Endodermal cell (in vitro differentiated cells): Measurements from ENCODE around the gene MKRN3. TPM values are rescaled to one million over a fixed set of nuclear protein-coding genes. Genes with fewer than 3 reads are reported as not detected.
A peak's percentile ranks its signal among the peaks of the same experiment; 100 is the strongest.

Experiments
- DNase-seq: peaks from one replicate; pipeline ENCODE4 v3.0.0-alpha.2; 2017
- H3K27ac ChIP-seq: 2 replicates; pipeline ENCODE4 v1.5.1; 2013; ENCODE audit warnings: mild to moderate bottlenecking, low read depth, low read length, moderate library complexity
- H3K27me3 ChIP-seq: 2 replicates; pipeline ENCODE4 v1.6.1; 2013; ENCODE audit warnings: mild to moderate bottlenecking, low read length, moderate library complexity; ENCODE audit not compliant: insufficient read depth, control insufficient read depth, poor library complexity, severe bottlenecking
- H3K36me3 ChIP-seq: 2 replicates; pipeline ENCODE4 v1.7.0; 2013; ENCODE audit warnings: mild to moderate bottlenecking, low read length, moderate library complexity; ENCODE audit not compliant: control insufficient read depth, insufficient read depth
- H3K4me1 ChIP-seq: one replicate; pipeline ENCODE4 v1.7.0; 2013; ENCODE audit warnings: low read length; ENCODE audit not compliant: control insufficient read depth, insufficient read depth
- H3K4me3 ChIP-seq: 2 replicates; pipeline ENCODE4 v1.5.1; 2013; ENCODE audit warnings: mild to moderate bottlenecking, low read length, moderate library complexity
- H3K9ac ChIP-seq: 2 replicates; pipeline ENCODE4 v1.6.1; 2013; ENCODE audit warnings: mild to moderate bottlenecking, low read length, moderate library complexity; ENCODE audit not compliant: poor library complexity, severe bottlenecking; ENCODE audit errors: extremely low read depth
- H3K9me3 ChIP-seq: 2 replicates; pipeline ENCODE4 v1.6.1; 2013; ENCODE audit warnings: mild to moderate bottlenecking, low read length, moderate library complexity; ENCODE audit not compliant: control insufficient read depth
- H3K27ac Mint-ChIP-seq: 2 replicates; pipeline ENCODE4 v1.8.0; 2020; ENCODE audit warnings: mixed read lengths
- H3K27me3 Mint-ChIP-seq: 2 replicates; pipeline ENCODE4 v1.8.0; 2021; ENCODE audit warnings: mild to moderate bottlenecking, mixed read lengths; ENCODE audit not compliant: insufficient read depth
- H3K36me3 Mint-ChIP-seq: 2 replicates; pipeline ENCODE4 v1.8.0; 2020; ENCODE audit warnings: low read depth, mixed read lengths
- H3K4me1 Mint-ChIP-seq: 2 replicates; pipeline ENCODE4 v1.8.0; 2020; ENCODE audit warnings: mixed read lengths
- H3K4me3 Mint-ChIP-seq: 2 replicates; pipeline ENCODE4 v1.8.0; 2020; ENCODE audit warnings: mild to moderate bottlenecking, moderate library complexity, mixed read lengths
- H3K9me3 Mint-ChIP-seq: 2 replicates; pipeline ENCODE4 v1.8.0; 2020; ENCODE audit warnings: mild to moderate bottlenecking, mixed read lengths
- CTCF ChIP-seq: fragments of 200-600 bp; sonication (generic); conservative IDR thresholded peaks from 2 replicates; pipeline ENCODE4 v1.5.0; 2021; ENCODE audit warnings: antibody characterized with exemption, mild to moderate bottlenecking
- WGBS, 2 experiments: methylation state at CpG; one replicate each; pipeline versions ENCODE4 v1.1.5 to v1.1.7; 2013; ENCODE audit warnings: missing lambda C conversion rate in 2 of 2, mixed read lengths in 1 of 2; ENCODE audit not compliant: insufficient coverage in 1 of 2, insufficient read length in 1 of 2; 5-methylcytosine and 5-hydroxymethylcytosine counted together
- total RNA-seq, 2 donors: library from RNA; stranded (reverse); fragmentation: NEBNext Ultra II Directional in 1 of 2; extraction: Animal tissue kit (Norgen Biotek cat#: 25700) in 1 of 2; gene quantifications; 2 replicates in 1 of 2; 3 replicates in 1 of 2; pipeline ENCODE4 v1.2.1, GENCODE V29; 2021

MKRN3 gene
- total RNA-seq, 2 donors from 2014 or later = not detected

GRCh38 chr15:23564821-23565394 lies 566 bp upstream of the MKRN3 start:
- Mint-ChIP-seq H3K36me3 (no peaks in the 10 kb centered on the region), H3K9me3 (peaks cover 56% of the 10 kb centered on the region), H3K27ac (no peak overlapping the region), H3K4me1 (no peaks in the 10 kb centered on the region), H3K27me3 (no peaks in the 10 kb centered on the region), H3K4me3 (no peak overlapping the region)
- DNase-seq = no peak
- Histone ChIP-seq H3K9ac (no peak overlapping the region), H3K4me1 (no peaks in the 10 kb centered on the region), H3K9me3 (peaks cover 14% of the 10 kb centered on the region), H3K36me3 (no peaks in the 10 kb centered on the region), H3K27ac (peak overlapping the region; percentile 91), H3K27me3 (no peaks in the 10 kb centered on the region), H3K4me3 (no peak overlapping the region)
- WGBS, 2 experiments = 94 to 96% methylated on average over 7 to 14 of the region's 14 CpGs
- no peak for TF ChIP-seq CTCF

- peaks cover 51% of the 10 kb centered on the region for H3K9me3 Mint-ChIP-seq
- H3K9ac ChIP-seq = no peak overlapping the region
Observed at GRCh38 chr15:23566071-23566554, 639 bp downstream of the MKRN3 start.

DNA sequence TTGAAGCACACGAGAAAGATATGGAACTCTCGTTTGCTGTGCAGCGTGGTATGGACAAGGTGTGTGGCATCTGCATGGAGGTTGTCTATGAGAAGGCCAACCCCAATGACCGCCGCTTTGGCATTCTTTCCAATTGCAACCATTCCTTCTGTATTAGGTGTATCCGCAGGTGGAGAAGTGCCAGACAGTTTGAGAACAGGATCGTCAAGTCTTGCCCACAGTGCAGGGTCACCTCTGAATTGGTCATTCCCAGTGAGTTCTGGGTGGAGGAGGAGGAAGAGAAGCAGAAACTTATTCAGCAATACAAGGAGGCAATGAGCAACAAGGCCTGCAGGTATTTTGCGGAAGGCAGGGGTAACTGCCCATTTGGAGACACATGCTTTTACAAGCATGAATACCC lies 1.2 kb downstream of the MKRN3 start:
- no peak overlapping the region for H3K27ac Mint-ChIP-seq
- peak overlapping the region; percentile 91 for H3K27ac ChIP-seq
- H3K27me3 ChIP-seq = no peaks in the 10 kb centered on the region
- H3K4me3 ChIP-seq = no peak overlapping the region
- no peaks in the 10 kb centered on the region for H3K36me3 Mint-ChIP-seq
- WGBS, 2 experiments = 91 to 93% methylated on average over 8 of the region's 8 CpGs
- H3K4me1 Mint-ChIP-seq = no peaks in the 10 kb centered on the region
- TF ChIP-seq CTCF = no peak
- H3K9me3 ChIP-seq = peaks cover 9% of the 10 kb centered on the region
- H3K4me3 Mint-ChIP-seq = no peak overlapping the region
- H3K4me1 ChIP-seq = no peaks in the 10 kb centered on the region
- no peak overlapping the region for H3K9ac ChIP-seq
- no peaks in the 10 kb centered on the region for H3K36me3 ChIP-seq
- DNase-seq = no peak
- no peaks in the 10 kb centered on the region for H3K27me3 Mint-ChIP-seq
- peaks cover 55% of the 10 kb centered on the region for H3K9me3 Mint-ChIP-seq

More at GRCh38 chr15:23566071-23566554, 639 bp downstream of the MKRN3 start:
- Mint-ChIP-seq H3K4me3 (no peak overlapping the region), H3K36me3 (no peaks in the 10 kb centered on the region), H3K27me3 (no peaks in the 10 kb centered on the region), H3K27ac (no peak overlapping the region), H3K4me1 (no peaks in the 10 kb centered on the region)
- H3K9me3 ChIP-seq = peaks cover 9% of the 10 kb centered on the region
- peak overlapping the region; percentile 91 for H3K27ac ChIP-seq
- H3K36me3 ChIP-seq = no peaks in the 10 kb centered on the region
- no peaks in the 10 kb centered on the region for H3K27me3 ChIP-seq
- H3K4me3 ChIP-seq = no peak overlapping the region
- 91 to 95% methylated on average over 4 to 22 of the region's 22 CpGs for WGBS, 2 experiments
- no peaks in the 10 kb centered on the region for H3K4me1 ChIP-seq
- no peak for DNase-seq
- TF ChIP-seq CTCF = no peak
